Stomach (tissue), 4 donors: Measurements from ENCODE around the gene ISCA2.
"Not testable (repeated sequence)": the region's sequence is repeated elsewhere in the genome, so short reads cannot be mapped to it uniquely, and the experiment has no call there.

ENCODE experiments used
- CTCF ChIP-seq, 7 experiments: fragments of 450-650 bp in 4 of 7; fragments of 200-600 bp in 3 of 7; sonication (generic) in 3 of 7; IDR thresholded peaks; one replicate each; pipeline ENCODE4 v1.5.1; 2016 to 2019; ENCODE audit warnings: antibody characterized with exemption in 7 of 7, control low read depth in 2 of 7, mild to moderate bottlenecking in 1 of 7
- EP300 ChIP-seq: sonication (generic); formaldehyde crosslinking; IDR thresholded peaks from one replicate; pipeline ENCODE4 v1.6.1; 2017; ENCODE audit warnings: antibody characterized with exemption
- POLR2A ChIP-seq, 4 donors: fragments of 450-650 bp; IDR thresholded peaks; one replicate each; pipeline ENCODE4 v1.6.1; 2016; ENCODE audit warnings: antibody characterized with exemption in 4 of 4, control low read depth in 2 of 4, mild to moderate bottlenecking in 1 of 4, moderate library complexity in 1 of 4
- POLR2AphosphoS5 ChIP-seq, 3 donors: sonication (generic); formaldehyde crosslinking; IDR thresholded peaks; one replicate each; pipeline ENCODE4 v1.6.1; 2016; ENCODE audit warnings: antibody characterized with exemption in 3 of 3

GRCh38 chr14:74536336-74536735 is 42.8 kb downstream of the ISCA2 start:
- not testable (repeated sequence) for TF ChIP-seq CTCF (IDR thresholded peaks at IDR 0.05); POLR2A (IDR thresholded peaks at IDR 0.05); POLR2AphosphoS5 (IDR thresholded peaks at IDR 0.05); EP300
